Endothelial cell of umbilical vein (primary cell): Measurements from ENCODE around the gene PNKP. TPM values are rescaled to one million over a fixed set of nuclear protein-coding genes. Genes with fewer than 3 reads are reported as not detected.

Source experiments
- BruUV-seq: library from RNA; stranded (reverse); fragments of 400-500 nt; replicated peaks from 2 replicates; lab custom pipeline; 2021; lab: Mats Ljungman, UMichigan
- CTCF ChIA-PET: fragments of 300-600, 350-600 bp; sonication (Branson Sonifier 250); formaldehyde crosslinking; loops from one replicate; lab custom pipeline; 2021; ENCODE audit warnings: antibody characterized with exemption, inconsistent platforms; lab: Charles Lee
- POLR2A ChIA-PET: fragments of 300-600, 350-600 bp; sonication (Branson Sonifier 250); formaldehyde crosslinking; loops from one replicate; lab custom pipeline; 2021; ENCODE audit warnings: antibody characterized with exemption, inconsistent platforms; lab: Charles Lee
- DNase-seq: peaks from one replicate; pipeline ENCODE4 v3.0.0-alpha.2; 2011; ENCODE audit warnings: low read depth, low spot score
- FAIRE-seq: peaks from 2 replicates; lab custom pipeline; 2011; peaks lifted over from hg19 to GRCh38; lab: Jason Lieb, UNC
- H2AFZ ChIP-seq: 2 replicates; pipeline ENCODE4 v1.6.0; 2012; ENCODE audit warnings: low read depth, low read length, control low read depth, inconsistent platforms
- H3K27ac ChIP-seq: 2 replicates; pipeline ENCODE4 v1.5.1; 2011; ENCODE audit warnings: low read depth, mild to moderate bottlenecking, control low read depth, low read length, moderate library complexity; ENCODE audit not compliant: insufficient read depth
- H3K27me3 ChIP-seq, 2 experiments: 2 replicates each; pipeline versions ENCODE4 v1.6.0 to v1.6.1; 2011; ENCODE audit warnings: low read length in 2 of 2, mixed read lengths in 1 of 2; ENCODE audit not compliant: control insufficient read depth in 2 of 2, insufficient read depth in 2 of 2
- H3K36me3 ChIP-seq, 2 experiments: 2 replicates in 1 of 2; 3 replicates in 1 of 2; pipeline ENCODE4 v1.5.1; 2011; ENCODE audit warnings: low read length in 2 of 2, mild to moderate bottlenecking in 1 of 2, moderate library complexity in 1 of 2; ENCODE audit not compliant: control insufficient read depth in 2 of 2, insufficient read depth in 2 of 2; ENCODE audit errors: extremely low read depth in 1 of 2
- H3K4me1 ChIP-seq: 3 replicates; pipeline ENCODE4 v1.5.1; 2011; ENCODE audit warnings: mild to moderate bottlenecking, low read length; ENCODE audit not compliant: control insufficient read depth, insufficient read depth; ENCODE audit errors: extremely low read depth
- H3K4me2 ChIP-seq: 2 replicates; pipeline ENCODE4 v1.6.1; 2011; ENCODE audit warnings: low read length, control low read depth, mixed read lengths; ENCODE audit not compliant: insufficient read depth
- H3K4me3 ChIP-seq, 3 experiments: fragments of 200-600 bp in 1 of 3; sonication (generic), shearing (Covaris generic) in 1 of 3; replicated peaks in 1 of 3; 2 replicates each; pipeline ENCODE4 v1.5.1; 2011 to 2016; ENCODE audit warnings: control low read depth in 3 of 3, low read length in 3 of 3, mild to moderate bottlenecking in 2 of 3, inconsistent platforms in 1 of 3, low read depth in 1 of 3, moderate library complexity in 1 of 3; ENCODE audit not compliant: insufficient read depth in 1 of 3
- H3K79me2 ChIP-seq: 2 replicates; pipeline ENCODE4 v1.6.0; 2012; ENCODE audit warnings: low read length, inconsistent platforms; ENCODE audit not compliant: control insufficient read depth, insufficient read depth
- H3K9ac ChIP-seq: replicated peaks from 2 replicates; pipeline ENCODE3; 2011; ENCODE audit warnings: low read length, control low read depth; ENCODE audit not compliant: insufficient read depth; ENCODE audit errors: extremely low read depth
- H3K9me1 ChIP-seq: replicated peaks from 3 replicates; pipeline ENCODE4 v1.6.0; 2011; ENCODE audit warnings: mild to moderate bottlenecking, low read length; ENCODE audit not compliant: control insufficient read depth, insufficient read depth; ENCODE audit errors: extremely low read depth
- H3K9me3 ChIP-seq: replicated peaks from 2 replicates; pipeline ENCODE4 v1.5.1; 2012; ENCODE audit warnings: low read length, inconsistent platforms; ENCODE audit not compliant: control insufficient read depth, insufficient read depth
- H4K20me1 ChIP-seq: replicated peaks from 2 replicates; pipeline ENCODE3; 2011; ENCODE audit warnings: mild to moderate bottlenecking, low read length; ENCODE audit not compliant: control insufficient read depth, insufficient read depth; ENCODE audit errors: extremely low read depth
- EZH2 ChIP-seq: IDR thresholded peaks from 2 replicates; pipeline ENCODE4 v1.6.1; 2012; ENCODE audit warnings: borderline replicate concordance, low read depth, mild to moderate bottlenecking, moderate library complexity, low read length, inconsistent platforms; ENCODE audit not compliant: severe bottlenecking
- FOS ChIP-seq: IDR thresholded peaks from 2 replicates; pipeline ENCODE4 v1.6.1; 2011; ENCODE audit warnings: mild to moderate bottlenecking, low read length, moderate library complexity, borderline replicate concordance; ENCODE audit not compliant: insufficient read depth
- GATA2 ChIP-seq: IDR thresholded peaks from 2 replicates; pipeline ENCODE4 v1.7.0; 2011; ENCODE audit warnings: low read depth, mild to moderate bottlenecking, moderate library complexity, mixed read lengths, low read length; ENCODE audit not compliant: insufficient read length, insufficient read depth
- JUN ChIP-seq: IDR thresholded peaks from 2 replicates; pipeline ENCODE4 v1.6.1; 2011; ENCODE audit warnings: borderline replicate concordance, low read depth; ENCODE audit not compliant: insufficient read length, insufficient read depth
- MYC ChIP-seq: IDR thresholded peaks from one replicate; pipeline ENCODE4 v1.6.1; 2011; ENCODE audit warnings: mild to moderate bottlenecking, low read depth, low read length
- POLR2A ChIP-seq: IDR thresholded peaks from 2 replicates; pipeline ENCODE4 v1.6.1; 2012; ENCODE audit warnings: low read depth, mild to moderate bottlenecking, control low read depth, low read length
- POLR2AphosphoS5 ChIP-seq: IDR thresholded peaks from 2 replicates; pipeline ENCODE4 v1.6.1; 2012; ENCODE audit warnings: low read depth, mild to moderate bottlenecking, control low read depth, low read length, moderate library complexity; ENCODE audit not compliant: insufficient read depth
- dilution Hi-C: fragments of 300-500 bp; cut with MboI; formaldehyde crosslinking; loops from one replicate; pipeline ENCODE4 v1.15.0; 2019; ENCODE audit warnings: low sequenced_read_pairs; ENCODE audit not compliant: extremely low pct_ligation_motif_present
- intact Hi-C: fragments of 100-400 bp; cut with micrococcal nuclease; formaldehyde crosslinking; loops from one replicate; pipeline ENCODE4 v1.10.0; 2022
- polyA plus RNA-seq, 4 experiments: library from polyadenylated mRNA; depleted of rRNA in 3 of 4; stranded (reverse) in 3 of 4; unstranded in 1 of 4; fragments of >200 nt; gene quantifications; 2 replicates each; pipeline versions ENCODE4 v1.2.1 to v1.2.3, GENCODE V29; 2011 to 2012; ENCODE audit warnings: missing spikeins in 1 of 4
- total RNA-seq: library from RNA; stranded (reverse); gene quantifications from 2 replicates; pipeline ENCODE4 v1.2.3, GENCODE V29; 2021
- TF ChIP-seq, protein P1 (sequence below): IDR thresholded peaks from 2 replicates; pipeline ENCODE4 v1.6.1; 2011; ENCODE audit not compliant: insufficient read depth, insufficient read length
- TF ChIP-seq, protein P2 (sequence below), 2 donors: IDR thresholded peaks; 1 replicate in 1 of 2; 2 replicates in 1 of 2; pipeline ENCODE4 v1.5.1; 2011; ENCODE audit warnings: low read length in 2 of 2, mild to moderate bottlenecking in 2 of 2, moderate library complexity in 2 of 2, control low read depth in 1 of 2, inconsistent platforms in 1 of 2, low read depth in 1 of 2; ENCODE audit not compliant: insufficient read depth in 1 of 2; ENCODE audit errors: extremely low read depth in 1 of 2

The PNKP gene
- total and polyA plus RNA-seq, 2 donors (not counting 3 experiments of a cell fraction or from before 2014, with no cell fraction given), result 39.4 to 112 TPM

DNA sequence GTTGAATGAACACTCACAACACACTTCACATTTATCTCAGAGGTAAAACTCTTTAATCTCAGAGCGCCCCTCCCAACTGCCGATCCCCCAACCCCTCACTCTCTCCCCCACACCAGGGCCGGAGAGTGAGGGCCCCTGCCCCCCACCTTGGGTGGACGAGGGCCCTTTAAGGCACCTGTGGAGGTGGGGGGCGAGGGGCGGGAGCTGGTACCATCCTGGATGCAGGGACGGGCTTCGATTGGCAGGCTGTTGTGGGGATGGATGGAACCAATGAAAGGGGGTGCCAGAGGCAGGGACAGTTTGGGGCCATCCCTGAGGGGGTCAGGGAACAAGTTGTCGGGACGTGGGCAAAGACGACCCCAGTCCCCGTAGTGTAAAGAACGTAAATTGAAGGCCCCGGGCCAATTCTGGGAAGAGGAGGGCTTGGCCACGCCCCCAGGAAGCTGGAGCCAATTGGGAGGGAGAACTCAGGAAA lies 1.7 kb upstream of the PNKP start:
- Histone ChIP-seq H3K27me3 (no peaks in the 10 kb centered on the region), H3K4me3 (peak overlapping the region; percentile 27 to 50 (median 29)), H3K79me2 (peaks cover 22% of the 10 kb centered on the region), H3K9me3 (no peaks in the 10 kb centered on the region), H3K9ac (no peak overlapping the region), H4K20me1 (no peaks in the 10 kb centered on the region), H3K27ac (peak overlapping the region; percentile 17), H3K4me1 (peaks cover 26% of the 10 kb centered on the region), H3K36me3 (peaks cover 7 to 15% of the 10 kb centered on the region in 2 experiments), H2AFZ (peak overlapping the region; percentile 88), H3K4me2 (peak overlapping the region; percentile 73), H3K9me1 (no peaks in the 10 kb centered on the region)
- FAIRE-seq (no peak), DNase-seq (no peak)
- intact Hi-C loops, result loop anchor here (1.0 to 5.0 kb wide), 3 partner anchors 8 to 277 kb away; partner anchors contain the start of genes AKT1S1, PRMT1, PRR12 and TBC1D17
- dilution Hi-C loops, result no loop called here
- no peak for TF ChIP-seq GATA2
- TF ChIP-seq, protein P1, sequence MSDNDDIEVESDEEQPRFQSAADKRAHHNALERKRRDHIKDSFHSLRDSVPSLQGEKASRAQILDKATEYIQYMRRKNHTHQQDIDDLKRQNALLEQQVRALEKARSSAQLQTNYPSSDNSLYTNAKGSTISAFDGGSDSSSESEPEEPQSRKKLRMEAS, result no peak
- TF ChIP-seq MYC, result no peak
- no peak for TF ChIP-seq JUN
- no peak for TF ChIP-seq FOS
- TF ChIP-seq EZH2, result no peak
- TF ChIP-seq POLR2A, result no peak
- no peak for TF ChIP-seq POLR2AphosphoS5
- TF ChIP-seq, protein P2, sequence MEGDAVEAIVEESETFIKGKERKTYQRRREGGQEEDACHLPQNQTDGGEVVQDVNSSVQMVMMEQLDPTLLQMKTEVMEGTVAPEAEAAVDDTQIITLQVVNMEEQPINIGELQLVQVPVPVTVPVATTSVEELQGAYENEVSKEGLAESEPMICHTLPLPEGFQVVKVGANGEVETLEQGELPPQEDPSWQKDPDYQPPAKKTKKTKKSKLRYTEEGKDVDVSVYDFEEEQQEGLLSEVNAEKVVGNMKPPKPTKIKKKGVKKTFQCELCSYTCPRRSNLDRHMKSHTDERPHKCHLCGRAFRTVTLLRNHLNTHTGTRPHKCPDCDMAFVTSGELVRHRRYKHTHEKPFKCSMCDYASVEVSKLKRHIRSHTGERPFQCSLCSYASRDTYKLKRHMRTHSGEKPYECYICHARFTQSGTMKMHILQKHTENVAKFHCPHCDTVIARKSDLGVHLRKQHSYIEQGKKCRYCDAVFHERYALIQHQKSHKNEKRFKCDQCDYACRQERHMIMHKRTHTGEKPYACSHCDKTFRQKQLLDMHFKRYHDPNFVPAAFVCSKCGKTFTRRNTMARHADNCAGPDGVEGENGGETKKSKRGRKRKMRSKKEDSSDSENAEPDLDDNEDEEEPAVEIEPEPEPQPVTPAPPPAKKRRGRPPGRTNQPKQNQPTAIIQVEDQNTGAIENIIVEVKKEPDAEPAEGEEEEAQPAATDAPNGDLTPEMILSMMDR (IDR thresholded peaks at IDR 0.05; ENCODE audit: extremely low read depth in 1 of 2, insufficient read depth in 1 of 2, low read depth in 1 of 2, low read length in 2 of 2), result no peak
- BruUV-seq, result TSS peak; percentile 23
- ChIA-PET CTCF (interaction anchor here (0.8 to 1.3 kb wide), 6 partner anchors 10 to 220 kb away, joined by 3 to 8 read pairs (median 3); partner anchors contain the start of gene PTOV1), POLR2A (interaction anchor here (0.9 to 1.0 kb wide), 4 partner anchors 8 to 18 kb away, joined by 4 to 5 read pairs (median 4); partner anchors contain the start of genes AKT1S1, PTOV1 and TBC1D17)
